WTC11 (cell line): Measurements from ENCODE around the gene PUS1.

Experiments
- MAX ChIP-seq: sonication (generic); formaldehyde crosslinking; IDR thresholded peaks from 2 replicates; pipeline ENCODE4 v1.8.0; 2022; ENCODE audit warnings: mild to moderate bottlenecking, missing genetic modification reagents
- ZNF138 ChIP-seq: sonication (generic); formaldehyde crosslinking; conservative IDR thresholded peaks from 2 replicates; pipeline ENCODE4 v1.8.1; 2022; ENCODE audit warnings: mild to moderate bottlenecking, moderate library complexity, missing genetic modification reagents

GRCh38 chr12:131944601-131945251 is 15.7 kb downstream of the PUS1 start:
- TF ChIP-seq ZNF138 (no peak), MAX (CRISPR knock-in tag) (no peak)
